Ascending aorta (tissue), 2 donors: ENCODE results near the gene IRX2. TPM values are rescaled to one million over a fixed set of nuclear protein-coding genes. Genes with fewer than 3 reads are reported as not detected.

Source experiments
- DNase-seq, 2 donors: peaks; one replicate each; pipeline ENCODE4 v3.0.0-alpha.2; 2019; ENCODE audit warnings: low spot score in 2 of 2
- H3K27ac ChIP-seq, 2 donors: fragments of 200-600 bp; sonication (generic); one replicate each; pipeline ENCODE4 v1.5.1; 2016 to 2017; ENCODE audit warnings: mild to moderate bottlenecking in 1 of 2
- H3K27me3 ChIP-seq: fragments of 200-600 bp; sonication (generic); one replicate; pipeline ENCODE4 v1.5.1; 2017
- H3K36me3 ChIP-seq, 2 donors: fragments of 200-600 bp; sonication (generic); one replicate each; pipeline ENCODE4 v1.5.1; 2016
- H3K4me1 ChIP-seq, 2 donors: fragments of 200-600 bp; sonication (generic); one replicate each; pipeline ENCODE4 v1.5.1; 2016 to 2017; ENCODE audit warnings: mild to moderate bottlenecking in 1 of 2
- H3K4me3 ChIP-seq, 2 donors: fragments of 200-600 bp; sonication (generic); one replicate each; pipeline ENCODE4 v1.5.1; 2016 to 2017; ENCODE audit warnings: mild to moderate bottlenecking in 1 of 2
- H3K9me3 ChIP-seq, 2 donors: fragments of 200-600 bp; sonication (generic); one replicate each; pipeline ENCODE4 v1.5.1; 2016
- intact Hi-C: fragments of 100-400 bp; cut with DNase I; formaldehyde crosslinking; loops from one replicate; pipeline ENCODE4 v1.15.1; 2023
- total RNA-seq: library from RNA; depleted of rRNA; stranded (reverse); fragments of >200 nt; gene quantifications from one replicate; pipeline ENCODE4 v1.1.0, GENCODE V29; 2016
- TF ChIP-seq, protein P1 (sequence below), 3 experiments: fragments of 200-600 bp in 2 of 3; fragments of 450-650 bp in 1 of 3; sonication (generic) in 2 of 3; IDR thresholded peaks; one replicate each; pipeline ENCODE4 v1.5.1; 2016 to 2019; ENCODE audit warnings: antibody characterized with exemption in 3 of 3, mild to moderate bottlenecking in 1 of 3, moderate library complexity in 1 of 3

IRX2 gene
- total RNA-seq, 1 donor from 2014 or later: not detected

DNA sequence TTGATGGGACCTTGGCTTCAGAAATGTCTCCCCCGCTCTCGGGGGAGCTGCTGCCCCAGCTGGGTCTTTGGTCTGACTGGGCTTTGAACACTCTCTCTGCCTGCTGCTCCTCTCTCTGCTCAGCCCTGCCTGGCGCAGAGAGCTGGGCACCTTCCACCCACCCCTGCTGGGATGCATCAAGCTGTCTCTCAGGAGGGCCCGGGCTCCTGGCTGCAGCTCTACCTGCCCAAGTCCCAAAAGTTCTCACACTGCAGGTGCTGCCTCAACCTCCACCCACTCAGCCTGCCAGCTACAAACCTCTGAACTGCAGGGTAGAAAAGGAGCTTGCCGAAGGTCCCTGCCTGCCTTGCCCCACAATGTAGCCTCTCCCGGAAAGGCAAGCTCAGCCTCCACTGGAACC, 36.7 kb downstream of the IRX2 start:
- DNase-seq: peak in 1 of 2 donors; percentile 25

DNA sequence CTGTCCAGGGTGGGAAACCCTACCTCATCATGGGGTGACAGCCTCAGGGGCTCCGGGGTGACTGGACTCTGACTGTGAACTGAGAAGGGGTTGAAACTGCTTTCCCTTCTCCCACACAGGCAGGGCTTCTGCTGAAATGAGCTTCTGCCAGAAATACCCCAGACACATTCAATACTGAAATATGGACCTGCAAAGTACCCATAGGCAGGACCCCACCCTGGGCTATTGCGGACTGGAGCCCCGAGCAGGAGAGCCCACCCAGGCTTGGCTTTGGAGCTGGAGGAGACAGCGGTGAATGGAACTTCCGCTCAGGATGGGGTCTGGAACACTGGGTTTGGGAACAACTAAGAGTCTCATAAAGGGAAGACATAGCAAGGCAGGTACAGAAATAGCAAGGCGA, 37.5 kb downstream of the IRX2 start:
- DNase-seq: peak in 1 of 2 donors; percentile 28
- intact Hi-C loops: no loop called here
- no peaks in the 10 kb centered on the region for H3K9me3 ChIP-seq
- H3K27me3 ChIP-seq: no peaks in the 10 kb centered on the region
- TF ChIP-seq, protein P1, sequence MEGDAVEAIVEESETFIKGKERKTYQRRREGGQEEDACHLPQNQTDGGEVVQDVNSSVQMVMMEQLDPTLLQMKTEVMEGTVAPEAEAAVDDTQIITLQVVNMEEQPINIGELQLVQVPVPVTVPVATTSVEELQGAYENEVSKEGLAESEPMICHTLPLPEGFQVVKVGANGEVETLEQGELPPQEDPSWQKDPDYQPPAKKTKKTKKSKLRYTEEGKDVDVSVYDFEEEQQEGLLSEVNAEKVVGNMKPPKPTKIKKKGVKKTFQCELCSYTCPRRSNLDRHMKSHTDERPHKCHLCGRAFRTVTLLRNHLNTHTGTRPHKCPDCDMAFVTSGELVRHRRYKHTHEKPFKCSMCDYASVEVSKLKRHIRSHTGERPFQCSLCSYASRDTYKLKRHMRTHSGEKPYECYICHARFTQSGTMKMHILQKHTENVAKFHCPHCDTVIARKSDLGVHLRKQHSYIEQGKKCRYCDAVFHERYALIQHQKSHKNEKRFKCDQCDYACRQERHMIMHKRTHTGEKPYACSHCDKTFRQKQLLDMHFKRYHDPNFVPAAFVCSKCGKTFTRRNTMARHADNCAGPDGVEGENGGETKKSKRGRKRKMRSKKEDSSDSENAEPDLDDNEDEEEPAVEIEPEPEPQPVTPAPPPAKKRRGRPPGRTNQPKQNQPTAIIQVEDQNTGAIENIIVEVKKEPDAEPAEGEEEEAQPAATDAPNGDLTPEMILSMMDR (IDR thresholded peaks at IDR 0.05): no peak
- no peak overlapping the region for H3K27ac ChIP-seq
- no peaks in the 10 kb centered on the region for H3K4me1 ChIP-seq
- no peaks in the 10 kb centered on the region for H3K36me3 ChIP-seq
- H3K4me3 ChIP-seq: no peak overlapping the region

More for the DNA sequence above, 36.7 kb downstream of the IRX2 start:
- Histone ChIP-seq H3K27me3 (no peaks in the 10 kb centered on the region), H3K27ac (no peak overlapping the region), H3K4me3 (no peak overlapping the region), H3K4me1 (no peaks in the 10 kb centered on the region), H3K36me3 (no peaks in the 10 kb centered on the region), H3K9me3 (no peaks in the 10 kb centered on the region)
- intact Hi-C loops: no loop called here
- TF ChIP-seq, protein P1 (IDR thresholded peaks at IDR 0.05): no peak

DNA sequence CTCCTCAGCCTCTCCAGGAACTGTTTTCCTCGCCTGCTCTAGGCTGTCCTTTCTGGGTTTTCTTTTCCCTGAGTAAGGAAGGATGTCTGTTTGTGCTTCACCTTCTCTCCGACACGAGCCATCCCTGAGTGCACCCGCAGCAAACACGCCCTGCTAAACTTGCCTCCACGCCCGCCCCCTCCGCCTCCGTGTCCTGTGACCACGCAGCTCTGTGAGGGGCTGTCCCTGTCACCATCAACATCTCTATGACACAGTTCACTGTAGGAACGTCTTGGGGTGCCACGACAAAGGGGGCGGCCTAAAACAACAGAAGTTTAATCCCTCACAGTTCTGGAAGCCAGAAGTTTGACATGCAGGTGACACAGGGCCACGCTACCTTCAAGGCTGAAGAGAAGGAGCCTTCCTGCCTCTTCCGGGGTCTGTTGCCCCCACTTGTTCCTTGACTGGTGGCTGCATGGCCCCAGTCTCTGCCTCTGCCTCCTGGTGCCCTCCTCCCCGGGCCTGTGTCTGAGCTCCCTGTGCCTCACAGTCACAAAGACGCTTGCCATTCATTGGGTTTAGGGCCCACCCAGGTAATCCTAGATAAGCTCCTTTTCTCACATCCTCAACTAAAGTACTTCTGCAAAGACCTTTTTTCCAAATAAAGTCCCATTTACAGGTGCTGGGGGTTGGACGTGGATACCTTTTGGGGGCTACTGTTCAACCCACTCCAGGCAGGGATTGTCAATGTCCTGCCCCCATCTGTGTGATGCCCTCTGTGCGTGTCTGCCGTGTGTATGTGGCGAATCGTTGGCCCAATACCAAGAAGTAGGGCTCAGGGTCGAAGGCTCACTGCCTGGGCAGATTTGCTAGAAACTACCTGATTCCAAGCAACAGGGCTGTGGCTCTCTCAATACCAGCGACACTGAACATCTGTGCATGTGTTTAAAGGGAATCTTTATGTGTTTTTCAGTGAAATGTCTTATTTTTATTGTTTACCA, 39.7 kb downstream of the IRX2 start:
- intact Hi-C loops: no loop called here
- Histone ChIP-seq H3K4me1 (no peaks in the 10 kb centered on the region), H3K27me3 (no peaks in the 10 kb centered on the region), H3K9me3 (no peaks in the 10 kb centered on the region), H3K36me3 (no peaks in the 10 kb centered on the region), H3K27ac (no peak overlapping the region), H3K4me3 (no peak overlapping the region)
- DNase-seq: peak in 1 of 2 donors; percentile 45
- TF ChIP-seq, protein P1 (IDR thresholded peaks at IDR 0.05): no peak

DNA sequence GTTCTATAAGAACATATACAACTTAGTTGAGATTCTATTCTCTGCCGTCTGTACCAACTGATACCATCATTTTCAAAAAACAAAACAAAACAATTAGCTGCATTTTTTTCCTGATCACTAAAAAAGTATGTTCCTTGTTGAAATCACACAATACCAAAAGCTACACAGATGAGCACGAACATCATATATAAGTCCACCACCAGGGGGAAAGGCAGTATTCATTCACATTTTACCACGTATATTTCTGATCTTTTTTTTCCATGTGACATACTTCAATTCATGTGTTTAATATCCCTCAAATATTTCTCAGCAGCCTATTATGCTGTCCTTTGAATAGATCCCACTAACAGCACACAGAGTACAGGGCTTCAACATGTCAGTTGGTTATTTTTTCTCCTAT, 40.6 kb downstream of the IRX2 start:
- H3K9me3 ChIP-seq: no peaks in the 10 kb centered on the region
- no peaks in the 10 kb centered on the region for H3K4me1 ChIP-seq
- TF ChIP-seq, protein P1 (IDR thresholded peaks at IDR 0.05): no peak
- no peaks in the 10 kb centered on the region for H3K36me3 ChIP-seq
- no peaks in the 10 kb centered on the region for H3K27me3 ChIP-seq
- no peak for DNase-seq
- H3K27ac ChIP-seq: no peak overlapping the region
- intact Hi-C loops: no loop called here
- H3K4me3 ChIP-seq: no peak overlapping the region

DNA sequence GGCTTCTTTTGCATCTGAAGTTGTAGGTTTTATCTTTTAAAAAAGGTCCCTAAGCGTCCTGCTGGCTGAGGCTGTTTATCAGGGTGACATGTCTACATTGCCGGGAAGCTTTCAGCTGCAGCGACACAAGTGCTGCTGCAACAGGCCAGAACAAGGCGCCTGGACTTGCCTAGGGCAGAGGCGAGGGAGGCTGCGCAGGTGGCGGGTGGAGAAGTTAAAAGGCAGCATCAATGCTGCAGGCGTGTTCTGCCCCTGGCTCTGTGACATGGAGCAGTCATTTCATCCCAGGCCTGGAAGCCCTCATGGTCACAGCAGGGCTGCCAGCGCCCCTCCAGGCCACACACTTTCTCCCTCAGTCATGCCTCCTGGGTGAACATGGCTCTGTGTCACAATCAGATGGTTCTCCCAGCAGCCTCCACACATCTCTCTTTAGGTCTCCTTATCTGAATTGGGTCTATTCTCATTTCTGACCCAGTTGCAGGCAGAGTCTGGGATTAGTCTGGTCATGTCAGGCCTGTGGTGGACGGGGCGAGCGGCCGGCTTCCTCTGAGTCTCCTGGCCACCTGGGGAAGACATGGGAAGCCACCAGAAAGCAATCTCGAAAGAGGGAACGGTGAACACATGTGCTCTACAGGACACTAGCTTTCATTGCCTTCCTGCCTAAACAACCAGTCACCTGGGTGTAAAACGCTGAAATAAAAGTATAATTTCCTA, 41.3 kb downstream of the IRX2 start:
- no peak overlapping the region for H3K4me3 ChIP-seq
- no peak overlapping the region for H3K27ac ChIP-seq
- TF ChIP-seq, protein P1 (IDR thresholded peaks at IDR 0.05): no peak
- no peak for DNase-seq
- H3K36me3 ChIP-seq: no peaks in the 10 kb centered on the region
- H3K27me3 ChIP-seq: no peaks in the 10 kb centered on the region
- no peaks in the 10 kb centered on the region for H3K9me3 ChIP-seq
- intact Hi-C loops: no loop called here
- no peaks in the 10 kb centered on the region for H3K4me1 ChIP-seq
